PC-3 (cell line): ENCODE measurements around the gene AADAC.

ENCODE experiments used
- EZH2 ChIP-seq: fragments of 300-600 bp; sonication (generic); IDR thresholded peaks from one replicate; pipeline ENCODE4 v1.6.1; 2017; ENCODE audit warnings: antibody characterized with exemption, mild to moderate bottlenecking, low read length; ENCODE audit not compliant: unreplicated experiment
- EZH2phosphoT487 ChIP-seq: fragments of 300-600 bp; sonication (generic); IDR thresholded peaks from 2 replicates; pipeline ENCODE4 v1.6.1; 2018; ENCODE audit warnings: mild to moderate bottlenecking, antibody characterized with exemption, low read length, borderline replicate concordance
- TF ChIP-seq, protein P1 (sequence below): fragments of 300-600 bp; sonication (generic); conservative IDR thresholded peaks from 2 replicates; pipeline ENCODE4 v1.5.1; 2017; ENCODE audit warnings: antibody characterized with exemption, low read depth, mild to moderate bottlenecking, low read length

DNA sequence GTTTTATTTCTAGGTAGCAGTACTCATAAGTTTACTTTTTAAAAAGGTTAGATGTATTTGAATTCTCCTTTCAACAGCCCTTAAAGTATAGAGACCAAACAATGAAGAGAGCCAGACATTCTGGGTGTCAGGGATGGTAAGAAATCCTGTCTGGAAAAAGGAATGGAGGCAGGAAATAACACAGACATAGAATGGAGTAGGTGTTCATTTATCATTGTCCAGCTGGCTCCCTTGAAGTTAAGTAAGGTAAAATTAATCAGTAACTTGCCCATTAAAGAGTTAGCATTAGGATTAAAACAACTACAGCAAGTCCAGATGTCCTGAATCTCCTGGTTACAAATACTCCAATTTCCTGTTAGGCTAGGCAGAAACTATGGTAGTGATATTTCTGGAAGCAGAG lies 46.0 kb downstream of the AADAC start:
- TF ChIP-seq, protein P1, sequence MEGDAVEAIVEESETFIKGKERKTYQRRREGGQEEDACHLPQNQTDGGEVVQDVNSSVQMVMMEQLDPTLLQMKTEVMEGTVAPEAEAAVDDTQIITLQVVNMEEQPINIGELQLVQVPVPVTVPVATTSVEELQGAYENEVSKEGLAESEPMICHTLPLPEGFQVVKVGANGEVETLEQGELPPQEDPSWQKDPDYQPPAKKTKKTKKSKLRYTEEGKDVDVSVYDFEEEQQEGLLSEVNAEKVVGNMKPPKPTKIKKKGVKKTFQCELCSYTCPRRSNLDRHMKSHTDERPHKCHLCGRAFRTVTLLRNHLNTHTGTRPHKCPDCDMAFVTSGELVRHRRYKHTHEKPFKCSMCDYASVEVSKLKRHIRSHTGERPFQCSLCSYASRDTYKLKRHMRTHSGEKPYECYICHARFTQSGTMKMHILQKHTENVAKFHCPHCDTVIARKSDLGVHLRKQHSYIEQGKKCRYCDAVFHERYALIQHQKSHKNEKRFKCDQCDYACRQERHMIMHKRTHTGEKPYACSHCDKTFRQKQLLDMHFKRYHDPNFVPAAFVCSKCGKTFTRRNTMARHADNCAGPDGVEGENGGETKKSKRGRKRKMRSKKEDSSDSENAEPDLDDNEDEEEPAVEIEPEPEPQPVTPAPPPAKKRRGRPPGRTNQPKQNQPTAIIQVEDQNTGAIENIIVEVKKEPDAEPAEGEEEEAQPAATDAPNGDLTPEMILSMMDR: no peak
- no peak for TF ChIP-seq EZH2phosphoT487
- TF ChIP-seq EZH2: no peak
